Measurements from ENCODE around the gene DENND1B. TPM values are rescaled to one million over a fixed set of nuclear protein-coding genes. Genes with fewer than 3 reads are reported as not detected.

The DENND1B gene
- total RNA-seq, 1 experiment from 2014 or later: 9.6 TPM

GRCh38 chr1:197598935-197599334, 176.3 kb downstream of the DENND1B start:
- Histone ChIP-seq H3K9me2 (ENCODE audit: insufficient read depth) (no peaks in the 10 kb centered on the region), H3K79me2 (ENCODE audit: insufficient read depth, low read length) (no peaks in the 10 kb centered on the region), H3K9ac (ENCODE audit: low read length) (no peak overlapping the region), H3K27ac (ENCODE audit: low read depth, low read length) (no peak overlapping the region), H4K20me1 (ENCODE audit: insufficient read depth) (no peaks in the 10 kb centered on the region), H3K4me1 (ENCODE audit: control insufficient read depth in 1 of 2, insufficient read depth in 2 of 2, low read length in 2 of 2) (no peaks in the 10 kb centered on the region), H3K4me2 (ENCODE audit: low read length) (no peak overlapping the region), H3K27me3 (ENCODE audit: insufficient read depth, low read length) (no peaks in the 10 kb centered on the region), H3K4me3 (replicated peaks in 1 of 2; ENCODE audit: low read depth in 1 of 2, low read length in 2 of 2) (no peak overlapping the region), H2AFZ (ENCODE audit: low read depth, low read length, poor library complexity, severe bottlenecking) (no peak overlapping the region), H3K9me3 (ENCODE audit: control insufficient read depth in 1 of 2, insufficient read depth in 1 of 2, low read depth in 1 of 2, low read length in 2 of 2) (no peaks in the 10 kb centered on the region), H3K36me3 (ENCODE audit: control insufficient read depth in 1 of 2, insufficient read depth in 2 of 2, low read length in 2 of 2) (no peaks in the 10 kb centered on the region)
- ChIA-PET RAD21 (ENCODE audit: low non-redundant PET in 1 of 2, low total read pairs in 2 of 2, uncharacterized antibody in 2 of 2, unreplicated experiment in 2 of 2) (no interaction called here), CTCF (no interaction called here), POLR2A (no interaction called here)
- intact Hi-C loops (cut with micrococcal nuclease): no loop called here
- ATAC-seq (no peak), DNase-seq (ENCODE audit: low read depth, low spot score) (no peak)
- TF ChIP-seq REST (IDR thresholded peaks at IDR 0.05; ENCODE audit: low read depth) (no peak), CBX3 (IDR thresholded peaks at IDR 0.05; ENCODE audit: low read depth) (no peak), FOSL1 (IDR thresholded peaks at IDR 0.05; ENCODE audit: low read depth) (no peak), ZNF274 (IDR thresholded peaks at IDR 0.05; ENCODE audit: low read depth, low read length) (no peak), EZH2 (IDR thresholded peaks at IDR 0.05) (no peak), ELF1 (IDR thresholded peaks at IDR 0.05; ENCODE audit: borderline replicate concordance, low read depth) (no peak), ATF3 (IDR thresholded peaks at IDR 0.05) (no peak), ZFX (IDR thresholded peaks at IDR 0.05) (no peak), CTCF (IDR thresholded peaks at IDR 0.05 in 2 of 3, conservative IDR thresholded peaks at IDR 0.05 in 1 of 3; ENCODE audit: borderline replicate concordance in 1 of 3, insufficient read depth in 1 of 3, low read depth in 2 of 3, low read length in 2 of 3) (no peak), POLR2A (IDR thresholded peaks at IDR 0.05; ENCODE audit: borderline replicate concordance, extremely low read depth, insufficient read depth, insufficient read length) (no peak), SIN3A (IDR thresholded peaks at IDR 0.05; ENCODE audit: low read depth) (no peak), RAD21 (IDR thresholded peaks at IDR 0.05; ENCODE audit: low read depth) (no peak), EZH2phosphoT487 (IDR thresholded peaks at IDR 0.05; ENCODE audit: borderline replicate concordance) (no peak), MAX (IDR thresholded peaks at IDR 0.05) (no peak), SRF (IDR thresholded peaks at IDR 0.05; ENCODE audit: low read depth) (no peak), EGR1 (IDR thresholded peaks at IDR 0.05; ENCODE audit: low read depth) (no peak), JUND (IDR thresholded peaks at IDR 0.05) (no peak), SP1 (IDR thresholded peaks at IDR 0.05; ENCODE audit: low read depth) (no peak)
- no TSS peak for BruUV-seq (replicated peaks)

Data from HCT116 (cell line).